ENCODE measurements around the gene ZDHHC3.
A peak's percentile ranks its signal among the peaks of the same experiment; 100 is the strongest.
"Not testable (repeated sequence)": the region's sequence is repeated elsewhere in the genome, so short reads cannot be mapped to it uniquely, and the experiment has no call there.

ZDHHC3 gene

DNA sequence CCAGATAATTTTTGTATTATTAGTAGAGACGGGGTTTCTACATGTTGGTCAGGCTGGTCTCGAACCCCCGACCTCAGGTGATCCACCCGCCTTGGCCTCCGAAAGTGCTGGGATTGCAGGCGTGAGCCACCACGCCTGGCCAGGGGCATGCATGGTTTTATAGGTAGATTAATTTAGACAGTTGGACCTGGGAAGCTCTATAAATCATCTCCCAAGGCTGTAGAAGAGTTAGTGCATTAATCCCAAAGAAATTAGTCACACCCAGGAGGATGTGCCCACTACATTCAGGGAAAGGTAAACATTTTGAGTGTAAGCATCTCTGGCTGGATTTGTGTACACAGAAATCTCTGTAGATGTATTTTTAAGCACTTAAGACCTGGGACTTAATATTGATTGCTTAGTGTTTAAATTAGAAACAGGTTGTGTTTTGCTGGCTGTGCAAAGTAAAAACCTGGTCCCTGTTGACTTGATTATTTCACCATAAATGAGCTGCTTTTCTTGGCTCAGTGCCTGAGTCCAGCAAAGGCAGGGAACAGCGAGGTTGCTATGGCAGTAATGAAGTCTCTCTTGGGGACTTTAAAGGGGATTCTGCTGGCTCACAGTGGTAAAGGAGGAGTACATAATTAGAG, 19.3 kb upstream of the ZDHHC3 start:
- DNase-seq: no peak

DNA sequence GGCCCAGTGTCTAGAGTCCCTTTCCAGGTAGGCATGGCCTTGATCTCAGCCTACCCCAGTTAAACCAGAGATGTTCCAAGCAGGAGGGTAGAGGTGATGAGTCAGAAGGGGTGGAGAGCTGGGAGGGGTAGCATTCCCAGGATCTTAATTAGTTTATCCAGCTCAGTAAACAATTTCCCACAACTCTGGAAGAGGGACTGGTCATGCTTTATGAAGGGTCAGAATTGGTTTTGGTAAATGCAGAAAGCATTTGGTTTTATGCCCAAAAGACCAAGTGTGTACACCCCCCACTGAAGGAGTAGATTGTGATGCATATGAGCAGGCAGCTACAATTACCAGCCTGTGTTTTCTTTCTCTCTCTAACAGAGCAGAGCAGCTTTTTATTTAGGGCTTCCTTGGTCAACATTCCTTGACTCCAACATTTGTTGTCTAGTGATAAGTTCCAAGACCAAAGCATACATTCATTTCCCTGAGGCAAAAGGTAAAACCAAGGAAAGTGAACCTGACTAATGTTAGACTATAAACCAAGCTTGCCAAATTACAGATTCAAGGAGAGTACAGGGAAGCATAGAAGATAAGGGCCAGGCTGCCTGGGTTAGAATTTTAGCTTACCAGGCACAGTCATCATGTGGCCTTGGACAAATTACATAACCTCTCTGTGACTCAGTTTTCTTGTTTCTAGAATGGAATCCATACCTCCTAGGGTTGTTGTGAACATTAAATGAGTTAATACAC, 17.7 kb upstream of the ZDHHC3 start:
- no peak for DNase-seq

DNA sequence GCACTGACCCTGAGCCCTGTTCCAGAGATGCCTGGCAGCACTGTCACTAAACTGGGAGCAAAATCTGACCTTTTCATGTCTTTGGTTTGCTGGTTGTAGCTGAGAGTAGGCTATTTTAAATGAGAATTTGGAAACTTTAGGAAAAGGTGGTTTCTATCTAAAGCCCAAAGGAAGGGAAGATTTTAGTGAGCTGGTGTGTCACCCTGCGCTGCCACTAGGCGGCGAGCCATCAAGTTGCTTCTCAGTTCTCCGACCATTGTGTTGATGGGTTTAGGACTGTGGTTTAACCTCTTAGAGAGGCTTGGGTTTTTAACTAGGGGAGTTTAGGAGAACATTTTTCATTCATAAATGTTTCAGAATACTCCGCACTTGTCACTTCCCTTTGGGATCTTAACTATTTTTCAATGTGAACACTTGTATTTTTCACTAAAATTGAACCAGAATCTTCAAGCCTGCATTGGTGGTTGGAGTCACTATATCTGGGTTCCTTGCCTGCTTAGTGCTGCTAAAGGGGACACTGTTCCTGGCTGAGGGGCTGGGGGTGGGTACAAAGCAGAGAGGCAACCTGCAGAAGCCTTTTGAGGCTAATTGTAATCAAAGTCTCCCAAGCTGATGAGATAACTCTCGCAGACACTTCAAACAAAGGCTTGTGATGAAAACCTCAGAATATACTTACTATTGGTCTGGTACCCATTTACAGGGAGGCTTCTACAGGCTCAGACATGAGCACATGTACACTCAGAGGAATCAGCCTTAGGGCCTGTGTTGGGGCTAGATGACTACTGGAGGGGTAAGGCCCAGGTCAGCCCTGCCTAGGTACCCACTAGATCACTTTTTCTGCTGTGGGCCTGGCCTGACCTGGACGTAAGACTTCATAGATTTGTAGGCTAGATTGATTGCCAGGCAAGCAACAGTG, 16.8 kb upstream of the ZDHHC3 start:
- DNase-seq: no peak

DNA sequence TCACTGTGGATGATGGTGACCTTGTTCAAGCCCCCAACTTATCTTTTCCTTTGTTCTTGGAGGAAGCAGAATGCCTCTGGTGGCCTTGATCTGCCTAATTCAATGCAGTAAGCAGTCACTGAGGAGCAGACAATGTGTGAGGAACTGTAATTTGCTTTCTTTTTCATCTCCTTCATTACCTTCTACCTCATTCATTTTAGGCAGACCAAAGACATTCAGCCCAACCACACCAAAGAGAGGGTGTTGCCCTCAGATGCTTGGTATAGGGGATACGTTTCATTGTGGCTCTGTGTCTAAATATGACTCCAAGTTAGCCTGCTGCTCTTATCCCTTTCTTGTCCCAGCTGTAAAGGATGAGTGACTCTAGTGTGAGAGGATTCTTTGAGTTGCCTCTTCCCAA, 15.4 kb upstream of the ZDHHC3 start:
- DNase-seq: no peak

DNA sequence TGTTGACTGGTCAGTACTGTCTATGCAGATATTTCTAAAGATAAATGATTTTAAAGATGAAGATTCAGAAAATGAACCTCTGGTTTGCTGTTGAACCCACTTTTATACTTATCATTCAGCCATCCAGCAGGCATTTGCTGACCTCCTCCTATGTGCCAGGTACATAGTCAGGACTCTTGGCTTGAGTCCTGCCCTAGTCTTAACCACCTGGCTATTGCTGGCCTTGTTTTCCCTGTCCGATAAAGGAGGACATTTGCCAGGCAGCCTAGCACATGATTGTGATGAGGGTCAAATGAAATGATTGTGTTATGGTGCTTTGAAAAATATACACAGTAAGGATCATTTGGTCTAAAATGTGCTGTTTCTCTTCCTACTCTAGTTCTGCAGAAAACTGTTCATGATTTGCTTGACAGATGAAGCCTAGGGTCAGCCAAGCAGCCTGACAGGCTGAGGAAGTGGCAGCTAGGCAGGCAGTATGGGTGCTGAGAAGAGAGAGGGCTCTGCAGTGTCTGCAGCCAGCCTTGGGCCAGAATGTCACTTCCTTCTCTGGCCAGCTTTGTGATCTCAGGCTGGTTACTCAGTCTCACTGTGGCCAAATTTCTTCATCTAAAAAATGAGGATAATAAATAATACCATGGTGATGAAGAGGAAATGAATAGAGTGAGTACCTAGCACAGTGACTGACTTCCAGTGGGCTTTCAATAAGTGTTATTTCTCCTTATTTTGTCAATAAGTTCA, 13.8 kb upstream of the ZDHHC3 start:
- no peak for DNase-seq

DNA sequence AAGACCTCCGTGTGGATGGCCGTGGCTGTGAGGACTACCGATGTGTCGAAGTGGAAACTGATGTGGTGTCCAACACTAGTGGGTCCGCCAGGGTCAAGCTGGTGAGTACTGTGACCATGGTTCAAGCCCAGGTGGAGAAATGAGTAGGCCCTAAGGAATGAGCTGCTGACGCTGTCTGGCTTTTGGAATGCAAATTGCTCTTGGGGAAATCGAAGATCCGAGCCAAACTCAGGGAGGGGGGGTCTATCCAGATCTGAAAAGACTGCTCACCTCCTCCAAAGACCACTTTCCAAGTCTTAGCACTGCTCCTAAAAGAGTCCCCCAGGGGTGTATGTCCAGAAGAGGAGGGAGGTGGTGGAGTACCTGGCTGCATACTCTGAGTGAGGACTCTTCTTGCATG, 13.2 kb upstream of the ZDHHC3 start:
- no peak for DNase-seq

DNA sequence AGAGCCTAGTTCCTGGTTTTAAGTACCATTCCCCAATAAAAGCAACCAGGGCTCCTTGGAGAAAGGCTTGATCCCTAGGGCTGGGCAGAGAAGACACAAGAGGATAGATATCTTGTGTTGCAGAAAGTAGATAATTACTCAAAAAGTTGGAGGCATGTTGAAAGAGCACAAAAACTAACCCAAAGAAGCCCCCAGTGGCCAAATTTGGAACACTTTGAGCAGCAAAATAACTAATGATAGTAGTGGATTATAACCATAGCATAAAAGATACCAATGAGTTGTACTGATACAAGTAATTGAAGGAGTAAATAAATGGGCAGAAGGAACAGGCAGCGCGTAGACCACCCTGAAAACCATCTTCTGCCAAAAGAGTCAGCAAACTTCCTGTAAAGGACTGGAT, 12.1 kb upstream of the ZDHHC3 start:
- no peak for DNase-seq

DNA sequence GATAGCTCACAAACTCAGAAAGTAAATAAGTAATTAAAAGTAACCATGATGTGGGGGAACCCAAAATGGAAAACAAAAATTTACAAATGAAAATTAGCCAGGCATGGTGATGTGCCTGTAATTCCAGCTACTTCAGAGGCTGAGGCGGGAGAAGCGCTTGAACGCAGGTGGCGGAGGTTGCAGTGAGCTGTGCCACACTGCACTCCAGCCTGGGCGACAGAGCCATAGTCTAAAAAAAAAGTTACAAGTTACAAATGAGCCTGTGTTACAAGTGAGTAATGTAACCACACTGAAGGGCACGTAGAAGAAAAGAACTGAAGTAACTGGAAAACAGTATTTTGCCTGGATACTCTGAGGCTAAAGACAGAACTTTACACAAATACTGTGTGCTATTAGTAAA, 11.4 kb upstream of the ZDHHC3 start:
- no peak for DNase-seq

DNA sequence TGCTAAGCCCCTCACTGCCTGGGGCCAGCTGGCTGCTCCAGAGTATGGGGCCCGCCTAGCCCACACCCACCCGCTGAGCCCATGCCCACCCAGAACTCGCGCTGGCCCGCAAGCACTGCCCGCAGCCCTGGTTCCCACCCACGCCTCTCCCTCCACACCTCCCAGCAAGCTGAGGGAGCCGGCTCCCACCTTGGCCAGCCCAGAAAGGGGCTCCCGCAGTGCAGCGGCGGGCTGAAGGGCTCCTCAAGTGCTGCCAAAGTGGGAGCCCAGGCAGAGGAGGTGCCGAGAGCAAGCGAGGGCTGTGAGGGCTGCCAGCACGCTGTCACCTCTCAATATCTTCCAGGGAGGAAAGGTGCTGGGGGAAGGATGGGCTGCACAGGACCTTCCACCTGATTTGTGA, 10.4 kb upstream of the ZDHHC3 start:
- not testable (repeated sequence) for DNase-seq

DNA sequence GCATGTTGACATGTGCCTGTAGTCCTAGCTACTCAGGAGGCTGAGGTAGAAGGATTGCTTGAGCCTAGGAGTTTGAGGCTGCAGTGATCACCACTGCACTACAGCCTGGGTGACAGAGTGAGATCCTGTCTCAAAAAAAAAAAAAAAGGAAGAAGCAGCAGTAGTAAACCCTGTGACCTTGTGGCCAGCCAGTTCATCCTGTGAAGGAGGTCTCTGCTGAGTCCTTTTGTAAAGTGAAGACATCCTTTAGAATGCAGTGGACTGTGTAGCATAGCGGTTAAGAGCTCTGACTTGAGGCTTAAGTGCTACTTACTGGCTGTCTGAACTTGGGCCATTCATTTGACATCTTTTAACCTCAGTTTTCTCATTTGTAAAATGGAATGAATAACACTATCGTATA, 8.4 kb upstream of the ZDHHC3 start:
- DNase-seq: no peak

DNA sequence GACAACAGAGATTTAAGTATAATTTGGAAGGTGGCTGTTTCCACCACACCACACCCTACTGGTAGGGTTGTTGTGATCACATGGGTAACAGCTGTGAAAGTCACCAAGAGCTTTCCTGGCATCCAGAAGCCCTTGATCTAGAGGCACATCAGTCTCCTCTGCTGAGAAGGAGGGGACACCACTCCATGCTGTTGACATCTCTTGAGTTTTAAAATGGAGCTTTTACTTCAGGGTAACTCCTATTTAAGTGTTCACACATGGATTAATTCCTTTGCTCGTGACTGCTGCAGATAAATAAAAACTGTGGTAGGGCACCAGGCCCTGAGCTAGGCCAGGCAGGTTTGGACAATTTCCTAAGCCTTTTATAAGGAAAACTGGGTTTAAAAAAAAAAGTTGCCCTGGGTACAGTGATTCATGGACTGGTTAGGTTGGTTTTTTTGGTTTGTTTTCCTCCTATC, 7.5 kb upstream of the ZDHHC3 start:
- DNase-seq: no peak

DNA sequence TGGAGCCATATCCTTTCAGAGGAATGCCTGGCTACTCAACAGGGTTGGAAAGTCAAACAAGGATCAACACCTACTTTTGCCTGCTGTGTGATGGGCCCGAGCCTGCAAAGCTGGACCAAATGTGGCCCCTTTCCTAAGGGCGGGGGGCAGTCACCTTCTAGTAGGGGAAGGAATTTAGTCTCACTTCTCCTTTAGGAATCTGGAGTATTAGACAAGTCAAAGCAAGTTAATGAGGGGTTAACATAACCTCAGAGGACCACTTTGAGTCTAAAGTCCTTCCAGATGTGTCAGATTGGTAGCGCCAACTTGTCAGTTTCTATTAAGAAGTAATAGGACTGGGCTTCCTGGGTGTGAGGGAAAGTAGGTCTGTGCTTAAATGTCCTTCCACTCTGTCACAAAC, 6.8 kb upstream of the ZDHHC3 start:
- no peak for DNase-seq

DNA sequence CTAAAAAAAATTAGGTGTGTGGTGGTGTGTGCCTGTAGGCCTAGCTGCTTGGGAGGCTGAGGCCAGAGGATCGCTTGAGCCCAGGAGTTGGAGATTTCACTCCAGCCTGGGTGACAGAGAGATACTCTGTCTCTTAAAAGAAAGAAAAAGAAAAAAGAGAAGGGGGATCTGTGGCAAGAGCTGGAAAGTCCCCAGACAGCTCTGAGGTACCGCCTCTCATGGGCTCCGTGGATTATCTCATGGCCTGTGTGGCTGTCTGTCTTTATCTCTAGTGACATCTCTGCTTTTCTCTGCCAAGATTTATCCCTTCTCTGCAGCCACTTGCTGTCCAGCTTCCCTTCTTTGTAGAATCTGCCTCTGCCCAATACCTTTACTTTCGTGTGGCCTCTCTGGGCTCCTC, 5.8 kb upstream of the ZDHHC3 start:
- no peak for DNase-seq

DNA sequence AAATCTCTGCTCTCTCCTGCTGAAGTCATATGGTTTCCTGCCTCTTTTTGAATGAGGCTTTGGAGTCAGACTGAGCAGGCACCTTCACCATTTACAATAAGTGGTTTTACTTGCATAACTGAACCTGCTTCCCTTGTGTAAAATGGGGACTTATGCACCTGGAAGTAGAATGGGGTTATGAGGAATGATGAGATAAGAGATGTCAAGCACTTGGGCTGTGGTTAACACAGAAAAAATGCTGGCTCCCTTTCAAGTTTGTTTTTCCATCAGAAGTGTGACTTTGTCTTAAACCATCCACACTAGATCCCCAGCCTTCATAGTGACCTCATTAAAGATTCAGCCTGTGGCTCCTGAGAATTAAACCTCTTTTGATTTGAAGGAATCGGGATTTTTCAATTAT, 5.2 kb upstream of the ZDHHC3 start:
- DNase-seq: no peak

DNA sequence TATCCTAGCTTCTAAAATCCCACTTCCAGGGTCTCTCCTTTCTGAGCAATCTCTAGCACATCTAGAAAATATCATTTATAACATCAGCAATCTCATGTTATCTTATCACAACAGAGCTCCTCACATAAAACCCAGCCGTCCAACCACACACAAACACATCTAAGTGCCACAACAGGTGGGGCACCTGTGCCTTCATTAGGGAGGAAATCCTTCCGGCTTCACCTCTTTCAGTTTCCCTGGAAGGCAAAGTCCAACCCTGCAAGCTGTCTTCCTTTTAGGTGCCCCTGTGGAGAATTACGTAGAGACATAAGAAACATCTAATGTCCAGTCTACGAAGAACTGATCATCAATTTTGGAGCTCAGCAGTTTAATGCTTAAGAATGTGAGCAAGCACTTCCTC, 1.6 kb downstream of the ZDHHC3 start:
- DNase-seq: no peak

DNA sequence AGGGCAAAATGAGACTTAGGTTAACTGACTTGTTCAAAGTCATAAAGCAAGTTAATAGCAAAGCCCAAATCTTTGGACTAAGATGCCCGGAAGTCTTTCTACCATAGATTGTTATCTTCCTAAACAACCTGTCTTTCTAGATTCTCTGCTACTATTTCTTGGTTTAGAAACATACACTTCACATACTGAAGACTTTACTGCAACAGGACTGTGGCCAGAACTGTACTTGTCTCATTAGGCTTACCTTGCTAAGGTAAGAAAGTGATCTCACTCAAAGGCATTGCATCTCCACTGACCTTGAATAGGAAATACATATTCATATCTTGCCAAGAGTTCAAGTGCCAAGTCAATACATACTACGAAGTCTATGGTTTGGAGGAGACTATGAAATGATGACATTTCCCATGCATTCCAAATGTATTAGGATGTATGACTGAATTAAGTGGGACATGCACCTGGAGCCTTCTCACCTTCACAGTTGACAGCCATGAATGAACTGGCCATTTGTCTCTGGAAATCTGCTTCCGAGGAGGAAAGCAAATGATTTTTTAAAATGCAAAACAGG, 5.0 kb downstream of the ZDHHC3 start:
- no peak for DNase-seq

DNA sequence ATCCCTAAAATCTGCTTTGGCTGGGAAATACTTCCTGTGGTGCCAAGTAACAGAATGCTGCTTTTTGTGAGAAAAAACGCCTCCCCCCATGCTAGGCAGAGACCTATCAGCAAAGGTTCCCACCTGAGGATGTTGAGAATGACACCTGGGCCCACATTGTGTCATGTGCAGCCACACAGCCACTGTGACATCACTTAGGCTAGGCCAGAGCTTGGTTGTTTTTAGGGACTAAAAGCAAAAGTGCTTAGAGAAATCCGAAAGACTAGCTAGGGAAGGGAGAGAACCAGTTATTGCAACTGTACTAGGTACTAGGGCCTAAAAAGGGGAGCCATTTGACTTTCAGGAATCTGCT, 6.2 kb downstream of the ZDHHC3 start:
- DNase-seq: no peak

DNA sequence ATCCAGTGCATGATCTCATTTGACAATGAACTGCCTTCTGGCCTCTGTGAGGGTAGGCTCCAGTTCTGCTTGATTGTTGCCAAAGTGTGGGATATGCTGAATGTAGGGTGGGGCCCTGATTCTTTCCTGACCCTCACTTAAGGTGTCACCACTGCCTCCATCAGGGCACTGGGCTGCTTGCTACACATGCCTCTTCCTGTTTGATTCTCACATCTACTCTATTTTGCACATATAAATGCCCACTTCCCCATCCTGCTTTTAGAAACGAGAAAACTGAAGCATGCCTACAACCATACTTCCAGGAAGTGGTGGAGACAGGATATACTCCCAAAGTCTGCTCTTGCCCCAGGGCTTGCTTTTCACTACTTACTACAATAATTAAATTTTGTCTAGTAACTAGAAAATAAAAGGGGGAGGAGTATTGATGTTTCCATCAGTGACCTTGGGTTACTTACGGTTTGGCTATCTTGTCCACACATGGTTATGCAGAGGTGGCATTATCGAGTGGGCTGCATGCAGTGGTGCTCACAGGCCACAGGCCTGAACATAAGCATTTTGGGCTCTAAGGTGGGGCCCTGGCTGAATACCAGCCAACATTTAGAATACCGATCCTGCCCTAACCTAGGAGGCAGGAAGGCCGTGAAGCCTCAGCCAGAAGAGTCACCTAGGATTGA, 6.7 kb downstream of the ZDHHC3 start:
- peak in 1 of 5 donors; percentile 25 for DNase-seq

DNA sequence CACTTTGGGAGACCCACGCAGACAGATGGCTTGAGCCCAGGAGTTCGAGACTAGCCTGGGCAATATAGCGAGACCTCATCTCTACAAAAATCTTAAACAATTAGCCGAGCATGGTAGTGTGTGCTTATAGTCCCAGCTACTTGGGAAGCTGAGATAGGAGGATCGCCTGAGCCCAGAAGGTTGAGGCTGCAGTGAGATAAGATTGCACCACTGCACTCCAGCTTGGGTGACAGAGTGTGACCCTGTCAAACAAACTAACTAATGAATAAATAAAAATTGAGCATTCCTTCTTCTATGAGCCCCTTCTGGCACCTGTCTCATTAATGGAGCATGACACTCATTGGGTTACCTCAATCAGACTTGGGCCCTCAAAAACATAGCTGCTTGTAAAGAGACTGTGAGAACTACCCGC, 7.5 kb downstream of the ZDHHC3 start:
- no peak for DNase-seq

DNA sequence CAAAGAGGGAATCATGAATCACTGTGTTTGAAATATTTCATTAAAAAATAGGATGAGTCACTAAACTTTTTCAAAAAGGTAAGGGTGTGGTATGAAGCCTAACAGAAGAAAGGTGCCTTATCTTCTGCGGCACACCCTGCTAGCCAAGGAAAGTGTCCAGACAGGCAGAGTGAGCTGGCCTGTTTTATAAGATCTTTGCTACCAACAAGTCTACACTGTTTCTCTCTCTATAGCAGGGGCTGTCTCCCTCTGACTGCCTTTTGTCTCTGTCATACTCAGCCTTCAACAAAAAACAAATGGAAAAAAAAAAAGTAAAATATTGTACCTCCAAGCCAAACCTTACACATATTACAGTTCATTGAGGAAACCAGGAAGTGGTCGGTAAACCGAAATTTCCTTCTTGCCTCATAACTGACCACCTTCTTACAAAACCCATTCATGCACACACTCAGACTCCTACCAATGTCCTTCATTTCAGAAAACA, 9.1 kb downstream of the ZDHHC3 start:
- DNase-seq: peak in 1 of 5 donors; percentile 29

DNA sequence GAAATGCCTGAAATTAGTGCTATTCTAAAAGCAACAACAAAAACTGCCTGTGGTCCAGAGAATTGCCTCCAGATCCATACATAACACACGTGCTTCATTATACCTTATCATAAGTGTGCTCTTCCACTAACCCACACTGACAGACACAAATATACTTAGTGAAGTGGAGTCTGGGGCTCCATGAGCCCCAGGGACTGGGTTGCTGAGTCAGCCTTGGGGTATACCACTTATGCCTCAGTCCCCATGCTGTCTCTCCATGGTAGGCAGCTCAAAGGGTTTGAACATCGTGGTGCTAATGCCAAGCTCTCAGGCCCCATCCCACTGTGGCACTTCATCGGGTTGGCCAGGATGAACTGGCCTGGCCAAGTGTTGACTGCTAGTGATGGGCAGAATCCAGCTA, 10.8 kb downstream of the ZDHHC3 start:
- no peak for DNase-seq
